ENCODE results near the gene MPG.
A peak's percentile ranks its signal among the peaks of the same experiment; 100 is the strongest.

Gene MPG

DNA sequence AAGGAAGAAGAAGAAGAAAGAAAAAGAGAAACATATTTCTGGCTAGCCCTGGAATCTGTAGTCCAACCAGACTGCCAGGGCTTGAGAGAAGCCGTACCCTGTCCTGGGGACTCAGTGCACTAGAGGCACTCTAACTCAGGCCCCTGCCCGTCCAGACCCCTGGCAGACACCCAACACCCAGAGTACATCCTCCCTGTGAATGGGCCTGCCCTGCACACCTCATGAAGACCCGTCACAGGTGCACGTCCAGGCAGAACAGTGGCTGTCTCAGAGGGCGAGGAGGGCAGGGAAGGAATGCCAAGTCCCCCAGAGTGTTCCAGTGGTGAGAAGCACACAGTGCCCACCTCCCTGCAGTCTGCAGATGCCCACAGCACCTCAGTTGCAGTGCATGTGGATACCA, 23.0 kb downstream of the MPG start:
- TF ChIP-seq, protein P1, sequence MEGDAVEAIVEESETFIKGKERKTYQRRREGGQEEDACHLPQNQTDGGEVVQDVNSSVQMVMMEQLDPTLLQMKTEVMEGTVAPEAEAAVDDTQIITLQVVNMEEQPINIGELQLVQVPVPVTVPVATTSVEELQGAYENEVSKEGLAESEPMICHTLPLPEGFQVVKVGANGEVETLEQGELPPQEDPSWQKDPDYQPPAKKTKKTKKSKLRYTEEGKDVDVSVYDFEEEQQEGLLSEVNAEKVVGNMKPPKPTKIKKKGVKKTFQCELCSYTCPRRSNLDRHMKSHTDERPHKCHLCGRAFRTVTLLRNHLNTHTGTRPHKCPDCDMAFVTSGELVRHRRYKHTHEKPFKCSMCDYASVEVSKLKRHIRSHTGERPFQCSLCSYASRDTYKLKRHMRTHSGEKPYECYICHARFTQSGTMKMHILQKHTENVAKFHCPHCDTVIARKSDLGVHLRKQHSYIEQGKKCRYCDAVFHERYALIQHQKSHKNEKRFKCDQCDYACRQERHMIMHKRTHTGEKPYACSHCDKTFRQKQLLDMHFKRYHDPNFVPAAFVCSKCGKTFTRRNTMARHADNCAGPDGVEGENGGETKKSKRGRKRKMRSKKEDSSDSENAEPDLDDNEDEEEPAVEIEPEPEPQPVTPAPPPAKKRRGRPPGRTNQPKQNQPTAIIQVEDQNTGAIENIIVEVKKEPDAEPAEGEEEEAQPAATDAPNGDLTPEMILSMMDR (IDR thresholded peaks at IDR 0.05; ENCODE audit: insufficient read depth, missing control alignments) = no peak
- DNase-seq (ENCODE audit: insufficient read length, low spot score) (no peak), FAIRE-seq (no peak)

GRCh38 chr16:101586-101985, 23.6 kb downstream of the MPG start:
- DNase-seq (ENCODE audit: insufficient read length, low spot score) = no peak
- FAIRE-seq = no peak

GRCh38 chr16:102060-102855, 24.2 kb downstream of the MPG start:
- DNase-seq (ENCODE audit: insufficient read length, low spot score) = no peak
- TF ChIP-seq, protein P1 (IDR thresholded peaks at IDR 0.05; ENCODE audit: insufficient read depth, missing control alignments) = no peak
- no peak for FAIRE-seq

More at GRCh38 chr16:101586-101985, 23.6 kb downstream of the MPG start:
- TF ChIP-seq, protein P1 (IDR thresholded peaks at IDR 0.05; ENCODE audit: insufficient read depth, missing control alignments) = no peak

GRCh38 chr16:104355-104754, 26.3 kb downstream of the MPG start:
- no peak for FAIRE-seq
- DNase-seq (ENCODE audit: insufficient read length, low spot score) = no peak
- TF ChIP-seq, protein P1 (IDR thresholded peaks at IDR 0.05; ENCODE audit: insufficient read depth, missing control alignments) = no peak

GRCh38 chr16:104928-105327, 26.9 kb downstream of the MPG start:
- DNase-seq (ENCODE audit: insufficient read length, low spot score) (no peak), FAIRE-seq (no peak)

GRCh38 chr16:105521-105920, 27.5 kb downstream of the MPG start:
- TF ChIP-seq, protein P1 (IDR thresholded peaks at IDR 0.05; ENCODE audit: insufficient read depth, missing control alignments) = no peak
- FAIRE-seq = no peak
- no peak for DNase-seq (ENCODE audit: insufficient read length, low spot score)

More at GRCh38 chr16:104928-105327, 26.9 kb downstream of the MPG start:
- TF ChIP-seq, protein P1 (IDR thresholded peaks at IDR 0.05; ENCODE audit: insufficient read depth, missing control alignments) = no peak

DNA sequence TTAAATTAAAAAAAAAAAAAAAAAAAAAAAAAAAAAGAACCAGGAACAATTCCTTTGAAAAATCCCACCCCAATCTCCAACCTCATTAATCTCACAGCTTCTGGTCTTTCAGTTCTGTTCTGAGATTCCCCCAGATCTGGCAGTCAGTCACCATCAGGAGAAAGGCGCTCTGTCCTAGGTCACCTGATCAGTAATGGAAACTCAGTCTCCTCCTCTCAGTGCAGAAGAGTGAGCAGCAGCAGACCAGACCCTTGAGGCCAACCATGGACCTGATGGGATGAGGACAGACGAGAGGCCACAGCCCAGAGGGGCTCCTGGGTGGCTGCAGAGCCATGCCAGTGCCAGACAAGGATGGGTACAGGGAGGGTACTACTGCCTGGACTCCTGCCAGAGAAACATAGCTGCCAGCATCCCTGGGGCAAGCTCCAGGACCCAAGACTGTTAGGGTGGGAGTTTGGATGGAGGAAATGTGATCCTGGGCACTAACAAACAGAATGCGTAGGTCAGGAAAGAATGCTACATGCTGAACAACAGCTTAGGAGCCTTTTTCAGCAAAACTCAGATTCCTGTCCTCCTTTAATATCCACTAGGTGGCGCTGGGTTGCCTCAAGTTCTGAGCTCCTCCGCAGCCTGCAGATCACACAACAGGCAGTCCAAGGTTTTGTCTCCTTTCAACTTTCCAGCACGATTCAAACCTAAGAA, 28.7 kb downstream of the MPG start:
- TF ChIP-seq, protein P1 (IDR thresholded peaks at IDR 0.05; ENCODE audit: insufficient read depth, missing control alignments) = peak; percentile 92
- FAIRE-seq = peak; percentile 16
- DNase-seq (ENCODE audit: insufficient read length, low spot score) = peak; percentile 65

All from D721Med (cell line).